ENCODE measurements around the gene BTG2. TPM values are rescaled to one million over a fixed set of nuclear protein-coding genes. Genes with fewer than 3 reads are reported as not detected.

The BTG2 gene
- total RNA-seq, 2 donors from 2014 or later, result 119 to 164 TPM

- DNase-seq (ENCODE audit: low spot score) (no peak), ATAC-seq (ENCODE audit: insufficient number of reproducible peaks, low FRiP score, low read depth) (no peak)
- H3K36me3 ChIP-seq, result peaks cover 10% of the 10 kb centered on the region
- peaks cover 13 to 62% of the 10 kb centered on the region in 2 donors for H3K4me1 ChIP-seq (ENCODE audit: control insufficient read depth in 1 of 2, low read depth in 2 of 2)
- H3K9me3 ChIP-seq, result no peaks in the 10 kb centered on the region
- peak overlapping the region; percentile 34 to 82 for H3K27ac ChIP-seq
- TF ChIP-seq CTCF (IDR thresholded peaks at IDR 0.05), result no peak
- H3K27me3 ChIP-seq (replicated peaks; ENCODE audit: insufficient read depth), result no peaks in the 10 kb centered on the region
- H3K4me3 ChIP-seq, result peak overlapping the region; percentile 11
These were observed 38.8 kb downstream of the BTG2 start for GRCh38 chr1:203343956-203344754.

- no peak for TF ChIP-seq CTCF (IDR thresholded peaks at IDR 0.05)
- no peaks in the 10 kb centered on the region for H3K27me3 ChIP-seq (replicated peaks; ENCODE audit: insufficient read depth)
- no peak overlapping the region for H3K4me3 ChIP-seq
- peak overlapping the region; percentile 1 to 82 for H3K27ac ChIP-seq
- H3K4me1 ChIP-seq (ENCODE audit: control insufficient read depth in 1 of 2, low read depth in 2 of 2), result peaks cover 14 to 81% of the 10 kb centered on the region in 2 donors
- DNase-seq (ENCODE audit: low spot score) (no peak), ATAC-seq (ENCODE audit: insufficient number of reproducible peaks, low FRiP score, low read depth) (no peak)
- no peaks in the 10 kb centered on the region for H3K9me3 ChIP-seq
- peaks cover 10% of the 10 kb centered on the region for H3K36me3 ChIP-seq
These were observed 40.9 kb downstream of the BTG2 start for GRCh38 chr1:203346060-203346768.

- peak overlapping the region; percentile 4 for H3K4me3 ChIP-seq
- ATAC-seq (ENCODE audit: insufficient number of reproducible peaks, low FRiP score, low read depth) (no peak), DNase-seq (ENCODE audit: low spot score) (no peak)
- TF ChIP-seq CTCF (IDR thresholded peaks at IDR 0.05), result no peak
- H3K27me3 ChIP-seq (replicated peaks; ENCODE audit: insufficient read depth), result no peaks in the 10 kb centered on the region
- no peaks in the 10 kb centered on the region for H3K9me3 ChIP-seq
- peak overlapping the region in 1 of 2 donors; percentile 82 for H3K27ac ChIP-seq
- peaks cover 10% of the 10 kb centered on the region for H3K36me3 ChIP-seq
- H3K4me1 ChIP-seq (ENCODE audit: control insufficient read depth in 1 of 2, low read depth in 2 of 2), result peaks cover 14 to 86% of the 10 kb centered on the region in 2 donors
These were observed 41.4 kb downstream of the BTG2 start for GRCh38 chr1:203346769-203347102.

- no peak for DNase-seq (ENCODE audit: low spot score)
- Histone ChIP-seq H3K27me3 (replicated peaks; ENCODE audit: insufficient read depth) (no peaks in the 10 kb centered on the region), H3K4me3 (peak overlapping the region; percentile 79), H3K27ac (peak overlapping the region; percentile 76 to 92), H3K4me1 (ENCODE audit: control insufficient read depth in 1 of 2, low read depth in 2 of 2) (peaks cover 14 to 71% of the 10 kb centered on the region in 2 donors), H3K9me3 (no peaks in the 10 kb centered on the region), H3K36me3 (peaks cover 10% of the 10 kb centered on the region)
- no peak for TF ChIP-seq CTCF (IDR thresholded peaks at IDR 0.05)
- ATAC-seq (ENCODE audit: insufficient number of reproducible peaks, low FRiP score, low read depth), result no peak
These were observed 43.8 kb downstream of the BTG2 start for GRCh38 chr1:203349166-203349565.

- Histone ChIP-seq H3K27ac (peak overlapping the region; percentile 76 to 92), H3K9me3 (no peaks in the 10 kb centered on the region), H3K36me3 (peaks cover 10% of the 10 kb centered on the region), H3K4me3 (peak overlapping the region; percentile 79), H3K4me1 (ENCODE audit: control insufficient read depth in 1 of 2, low read depth in 2 of 2) (peaks cover 9 to 63% of the 10 kb centered on the region in 2 donors), H3K27me3 (replicated peaks; ENCODE audit: insufficient read depth) (no peaks in the 10 kb centered on the region)
- DNase-seq (ENCODE audit: low spot score) (no peak), ATAC-seq (ENCODE audit: insufficient number of reproducible peaks, low FRiP score, low read depth) (no peak)
- no peak for TF ChIP-seq CTCF (IDR thresholded peaks at IDR 0.05)
These were observed 44.6 kb downstream of the BTG2 start for GRCh38 chr1:203349773-203350524.
